GOT3 (cell line): ENCODE data around the gene UBASH3B.

Source experiments
- DNase-seq: peaks from one replicate; lab custom pipeline; 2025; ENCODE audit warnings: mixed read lengths; lab: John Stamatoyannopoulos, UW

Gene UBASH3B

DNA sequence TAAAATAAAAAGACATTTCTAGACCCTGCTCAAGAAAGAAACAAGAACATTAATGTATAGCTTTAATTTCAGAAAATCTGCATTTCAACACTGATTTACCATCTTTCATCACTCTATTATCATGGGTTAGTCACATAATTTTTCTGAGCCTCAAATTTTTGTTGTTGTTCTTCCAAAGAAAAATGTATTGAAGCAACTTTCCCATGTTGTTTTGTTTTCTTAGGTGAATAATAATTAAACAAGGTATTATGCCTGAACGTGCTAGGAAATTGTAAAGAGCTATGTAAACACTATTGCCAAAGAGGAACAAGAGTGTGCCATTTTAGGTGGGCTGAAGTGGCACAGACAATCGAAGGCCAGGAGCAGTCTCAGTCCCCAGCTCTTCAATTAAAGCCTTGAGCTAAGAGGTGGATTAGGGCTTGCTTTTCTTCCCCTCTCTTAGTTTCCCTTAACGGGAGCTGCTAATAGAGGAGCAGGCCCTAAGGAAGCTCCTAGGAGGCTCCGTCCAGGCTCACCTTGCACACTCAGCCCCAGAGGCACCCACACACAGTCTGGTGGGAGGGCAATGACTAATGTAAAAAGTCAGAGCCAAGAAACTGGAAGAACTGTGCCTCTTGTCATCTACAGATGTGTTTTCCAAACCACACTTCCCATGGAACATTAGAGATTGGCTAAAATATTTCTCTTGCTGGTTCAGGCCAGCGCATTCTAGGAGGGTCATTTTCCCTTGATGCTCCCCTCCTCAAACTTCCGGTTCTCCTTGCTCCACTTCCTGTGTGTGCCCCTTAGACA lies 8.8 kb upstream of the UBASH3B start:
- no peak for DNase-seq

DNA sequence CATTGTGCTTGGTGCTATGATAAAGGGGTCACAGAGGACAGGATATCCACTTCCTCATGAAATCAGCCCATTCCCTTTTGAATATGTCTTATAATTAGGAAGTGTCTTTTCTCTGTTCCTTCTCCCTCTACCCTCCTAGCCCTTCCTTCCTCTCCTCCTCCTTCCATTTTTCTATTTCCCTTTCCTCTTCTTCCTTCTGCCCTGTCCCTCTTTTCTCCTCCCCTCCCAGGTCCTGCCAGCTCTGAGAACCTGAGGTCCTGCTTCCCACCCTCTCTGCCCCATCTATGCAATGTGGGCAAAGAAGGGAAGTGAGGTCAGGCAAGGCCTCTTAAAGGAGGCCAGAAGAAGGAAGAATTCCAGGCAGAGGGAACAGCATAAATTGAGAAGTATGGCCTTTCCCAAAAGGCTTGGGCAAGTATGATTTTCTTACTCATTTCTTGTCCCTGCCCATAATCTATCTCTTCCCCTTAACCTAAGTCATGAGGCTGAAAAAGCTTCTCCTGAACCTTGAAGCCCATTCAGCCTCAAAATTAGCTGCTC lies 7.7 kb upstream of the UBASH3B start:
- DNase-seq: no peak

DNA sequence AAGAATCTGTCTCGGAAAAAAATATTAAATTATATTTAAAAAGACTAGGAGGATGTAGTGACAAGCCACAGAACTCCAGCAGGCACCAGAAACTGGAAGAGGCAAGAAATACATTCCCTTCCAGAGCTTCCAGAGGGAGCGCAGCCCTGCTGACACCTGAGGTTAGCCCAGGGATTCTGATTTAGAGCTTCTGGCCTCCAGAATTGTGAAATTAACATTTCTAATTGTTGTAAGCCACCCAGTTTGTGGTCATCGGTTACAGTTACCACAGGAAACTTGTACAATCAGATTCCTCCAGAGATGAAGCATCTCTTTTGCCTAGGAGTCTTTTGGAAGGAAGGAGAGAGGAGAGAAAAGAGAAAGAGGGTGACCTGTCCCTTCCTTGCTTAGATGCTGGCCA lies 6.4 kb upstream of the UBASH3B start:
- DNase-seq: no peak

DNA sequence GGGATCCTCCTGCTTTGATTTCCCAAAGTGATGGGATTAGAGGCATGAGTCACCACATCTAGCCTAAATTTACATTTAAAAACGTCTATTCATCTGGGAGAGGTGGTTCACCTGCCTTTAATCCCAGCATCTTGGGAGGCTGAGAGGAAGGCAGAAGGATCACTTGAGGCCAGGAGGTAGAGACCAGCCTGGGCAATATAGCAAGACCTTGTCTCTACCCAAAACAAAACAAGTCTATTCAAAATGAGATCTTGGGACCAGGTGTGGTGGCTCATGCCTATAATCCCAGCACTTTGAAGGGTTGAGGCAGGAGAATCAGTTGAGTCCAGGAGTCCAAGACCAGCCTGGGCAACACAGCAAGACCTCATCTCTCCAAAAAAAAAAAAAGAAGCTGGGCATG lies 4.9 kb upstream of the UBASH3B start:
- no peak for DNase-seq

DNA sequence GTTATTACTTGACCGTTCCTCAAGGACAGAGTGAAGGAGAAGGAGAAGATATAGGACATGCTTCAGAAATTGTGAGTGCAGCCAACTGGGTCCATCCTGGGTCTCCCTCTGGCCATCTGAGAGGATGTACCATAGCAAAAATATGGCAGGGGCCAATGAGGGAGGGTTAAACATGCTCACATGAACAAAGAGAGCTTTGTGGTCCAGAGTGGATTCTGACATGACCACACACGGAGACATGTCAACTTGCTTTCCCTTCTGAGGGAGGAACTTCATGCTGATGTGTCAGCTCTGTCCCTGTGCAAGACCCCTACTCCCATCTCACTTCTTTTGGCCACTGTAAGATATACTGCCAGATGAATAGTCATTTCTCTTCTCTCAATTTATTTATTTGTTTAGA lies 3.0 kb upstream of the UBASH3B start:
- DNase-seq: no peak

GRCh38 chr11:122653916-122654585 lies 1.5 kb upstream of the UBASH3B start:
- DNase-seq: no peak

DNA sequence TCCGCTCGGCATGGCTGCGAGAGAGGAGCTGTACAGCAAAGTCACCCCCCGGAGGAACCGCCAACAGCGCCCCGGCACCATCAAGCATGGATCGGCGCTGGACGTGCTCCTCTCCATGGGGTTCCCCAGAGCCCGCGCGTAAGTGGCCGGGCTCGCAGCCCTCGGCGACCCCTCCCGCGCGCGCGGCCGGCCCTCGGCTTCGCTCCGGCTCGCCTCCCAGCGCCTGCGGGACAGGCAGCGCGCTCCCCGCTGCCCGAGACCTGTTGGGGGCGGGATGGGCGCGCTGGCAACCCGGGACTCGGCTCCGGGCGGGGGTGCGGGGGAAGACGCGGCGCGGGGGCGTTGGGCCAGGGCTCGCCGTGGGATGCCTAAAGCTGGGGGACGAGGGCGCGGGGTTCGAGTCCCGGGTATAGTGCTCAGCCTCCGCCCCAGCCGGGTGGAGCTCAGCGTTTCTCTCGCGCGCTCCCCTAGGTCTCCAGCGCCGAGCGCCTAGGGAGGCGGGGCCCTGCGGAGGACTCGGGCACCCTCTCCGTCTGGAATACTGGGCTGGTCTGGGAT lies 630 bp downstream of the UBASH3B start:
- DNase-seq: no peak

- DNase-seq: no peak
Measured at GRCh38 chr11:122656631-122657101, 1.1 kb downstream of the UBASH3B start.

GRCh38 chr11:122659676-122660554 lies 4.4 kb downstream of the UBASH3B start:
- DNase-seq: no peak

DNA sequence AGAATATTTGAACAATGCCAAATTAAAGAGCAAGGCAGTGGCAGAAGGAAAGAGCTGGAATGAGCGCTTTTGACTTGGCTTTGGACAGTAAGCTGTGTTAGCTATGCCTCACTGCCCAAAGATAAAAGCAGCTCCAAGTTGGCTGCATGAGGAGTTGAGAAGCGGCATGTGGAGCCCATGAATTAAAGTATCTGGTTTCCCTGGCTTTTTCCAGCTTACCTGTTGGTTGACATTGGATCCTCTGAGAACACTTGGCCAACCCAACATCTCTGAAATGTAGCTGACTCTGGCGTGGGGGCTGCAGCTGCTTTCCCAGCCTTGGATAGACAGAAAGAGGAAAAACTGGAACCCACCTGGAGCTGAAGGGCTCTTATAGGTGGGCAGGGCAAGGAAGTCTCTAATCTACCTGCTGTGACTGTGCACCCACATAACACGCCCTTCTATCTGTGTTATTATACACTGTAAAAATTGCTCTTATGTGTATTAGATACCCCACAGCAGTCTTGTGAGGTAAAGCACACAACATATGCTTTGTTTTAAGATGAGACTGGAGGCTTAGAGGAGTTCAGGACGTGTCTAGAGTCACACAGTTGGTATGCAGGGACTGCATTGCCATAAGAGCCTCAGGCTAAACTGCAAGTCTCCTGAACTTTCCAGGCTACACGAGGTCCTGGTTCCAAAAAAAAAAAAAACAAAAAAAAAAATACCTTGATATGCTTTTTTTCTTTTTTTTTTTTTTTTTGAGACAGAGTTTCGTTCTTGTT lies 5.8 kb downstream of the UBASH3B start:
- no peak for DNase-seq

DNA sequence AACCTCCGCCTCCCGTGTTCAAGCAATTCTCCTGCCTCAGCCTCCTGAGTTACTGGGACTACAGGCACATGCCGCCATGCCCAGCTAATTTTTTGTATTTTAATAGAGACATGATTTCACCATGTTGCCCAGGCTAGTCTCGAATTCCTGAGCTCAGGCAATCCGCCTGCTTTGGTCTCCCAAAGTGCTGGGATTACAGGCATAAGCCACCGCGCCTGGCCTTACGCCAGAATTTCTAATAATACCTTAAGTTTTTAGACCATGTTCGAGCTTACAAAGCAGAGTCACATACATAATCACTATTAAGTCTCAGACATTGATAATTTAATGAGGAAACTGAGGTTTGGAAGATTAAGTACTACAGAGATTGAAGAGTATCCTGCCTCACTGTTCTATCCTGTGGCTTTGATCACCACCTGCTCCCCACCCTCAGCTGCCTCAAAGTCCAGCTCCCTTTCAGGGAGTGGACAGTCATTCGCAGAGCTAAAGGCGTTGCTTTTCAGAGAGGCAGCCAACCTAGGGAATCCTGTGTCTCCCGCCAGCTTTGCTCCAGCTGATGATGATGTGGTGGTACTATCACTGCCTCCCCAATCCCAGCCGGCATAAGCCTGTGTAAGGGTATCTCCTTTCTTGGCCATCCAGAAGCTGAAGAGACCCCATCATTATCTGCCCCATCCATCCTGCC lies 7.7 kb downstream of the UBASH3B start:
- DNase-seq: no peak

GRCh38 chr11:122663764-122664163 lies 8.2 kb downstream of the UBASH3B start:
- DNase-seq: no peak

GRCh38 chr11:122664188-122664587 lies 8.7 kb downstream of the UBASH3B start:
- no peak for DNase-seq

- DNase-seq: no peak
Measured at GRCh38 chr11:122665861-122666260, 10.3 kb downstream of the UBASH3B start.

- DNase-seq: no peak
Measured at GRCh38 chr11:122666743-122667142, 11.2 kb downstream of the UBASH3B start.

DNA sequence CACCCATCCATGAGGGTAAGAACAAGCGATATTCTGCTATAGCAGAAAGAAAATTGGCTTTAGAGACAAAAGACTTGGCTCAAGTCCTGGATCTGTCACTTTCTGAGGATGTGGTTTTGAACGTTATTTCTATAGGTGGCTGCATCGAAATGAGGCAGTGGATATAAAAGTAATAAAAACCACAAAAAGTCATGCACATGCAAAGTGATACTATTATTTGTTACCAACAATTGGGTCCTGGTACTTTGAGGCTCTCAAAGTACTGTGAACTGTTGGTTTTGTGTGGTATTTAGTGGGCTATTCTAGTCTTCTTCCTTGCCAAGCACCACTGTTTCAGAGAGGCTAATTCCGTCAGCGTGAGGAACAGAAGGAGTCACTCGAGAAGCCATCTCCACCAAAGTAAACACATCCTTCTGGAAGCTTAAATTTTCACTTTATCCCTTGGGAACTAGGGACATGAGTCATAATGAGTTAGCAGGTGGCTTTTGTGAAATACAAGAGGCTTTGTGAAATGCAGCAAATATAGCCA lies 13.1 kb downstream of the UBASH3B start:
- no peak for DNase-seq

DNA sequence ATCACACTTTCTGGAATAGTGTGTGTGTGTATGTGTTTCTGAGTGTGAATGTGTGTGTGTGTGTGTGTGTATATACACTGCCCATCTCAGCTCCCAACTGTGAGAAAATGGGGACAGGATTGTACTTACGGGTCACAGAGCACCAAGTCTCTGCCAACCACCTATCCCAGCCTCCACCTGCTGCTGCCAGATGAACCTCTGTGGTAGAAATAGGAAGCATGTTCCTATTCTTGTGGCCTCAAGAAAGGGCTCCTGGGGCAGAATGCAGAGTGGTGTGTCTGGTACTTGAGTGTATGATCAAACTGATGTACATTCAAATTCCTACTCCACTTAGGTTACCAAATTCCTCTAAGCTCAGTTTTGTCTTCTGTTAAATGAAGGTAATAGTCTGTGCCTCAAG lies 14.6 kb downstream of the UBASH3B start:
- no peak for DNase-seq

GRCh38 chr11:122671400-122671891 lies 15.9 kb downstream of the UBASH3B start:
- no peak for DNase-seq

- DNase-seq: no peak
Measured at GRCh38 chr11:122672892-122673291, 17.4 kb downstream of the UBASH3B start.

DNA sequence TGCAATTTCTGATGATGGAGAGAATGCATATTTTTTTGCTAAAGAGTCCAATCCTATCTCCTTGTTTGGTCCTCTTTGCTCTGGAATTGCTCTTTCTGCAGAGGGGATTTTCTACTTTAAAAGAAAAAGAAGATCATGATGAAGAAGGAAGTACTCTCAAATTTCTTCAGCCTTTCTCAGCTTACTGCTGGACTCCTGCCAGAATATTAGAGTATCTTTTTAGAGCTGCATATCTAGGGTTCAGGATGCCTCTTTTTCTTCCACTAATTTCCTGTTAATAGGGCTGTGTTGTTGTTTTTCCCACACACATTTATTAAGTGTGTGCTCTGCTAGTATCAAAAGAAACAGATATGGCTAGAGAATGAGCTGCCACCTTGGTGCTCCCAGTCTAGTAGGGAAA lies 18.2 kb downstream of the UBASH3B start:
- no peak for DNase-seq
